HUES64 (cell line): ENCODE data around the gene EMC10.

ENCODE experiments used
- H3K27ac ChIP-seq: 2 replicates; pipeline ENCODE4 v1.7.0; 2013; ENCODE audit warnings: low read depth, low read length, inconsistent platforms
- H3K27me3 ChIP-seq: 2 replicates; pipeline ENCODE4 v1.6.1; 2013; ENCODE audit warnings: mild to moderate bottlenecking, low read length; ENCODE audit not compliant: insufficient read depth
- H3K36me3 ChIP-seq: 2 replicates; pipeline ENCODE4 v1.6.1; 2013; ENCODE audit warnings: mild to moderate bottlenecking, low read length; ENCODE audit not compliant: insufficient read depth
- H3K4me1 ChIP-seq: 2 replicates; pipeline ENCODE4 v1.6.1; 2013; ENCODE audit warnings: mild to moderate bottlenecking, low read length, moderate library complexity; ENCODE audit not compliant: insufficient read depth
- H3K4me3 ChIP-seq: 2 replicates; pipeline ENCODE4 v1.5.1; 2013; ENCODE audit warnings: mild to moderate bottlenecking, low read length, moderate library complexity
- H3K9ac ChIP-seq: 2 replicates; pipeline ENCODE4 v1.6.1; 2013; ENCODE audit warnings: mild to moderate bottlenecking, low read depth, low read length
- H3K9me3 ChIP-seq: 2 replicates; pipeline ENCODE4 v1.6.1; 2013; ENCODE audit warnings: low read depth, low read length; ENCODE audit not compliant: insufficient read depth
- WGBS: fragments of 150-250, 120-280 bp; methylation state at CpG from one replicate; pipeline ENCODE4 v1.1.7; 2013; ENCODE audit warnings: missing lambda C conversion rate; 5-methylcytosine and 5-hydroxymethylcytosine counted together

EMC10 gene

GRCh38 chr19:50511069-50511822, 34.9 kb downstream of the EMC10 start, which contains the start of gene JOSD2:
TSS of gene JOSD2 (minus strand) at chr19:50511191. CDS start at chr19:50510431, 760 bp downstream.
- Histone ChIP-seq H3K27me3 (peaks cover 3% of the 10 kb centered on the region; the same call in 1 of the 2 replicates), H3K4me1 (no peaks in the 10 kb centered on the region), H3K36me3 (no peaks in the 10 kb centered on the region), H3K4me3 (peak within 1 kb of the TSS; percentile 53), H3K9me3 (0 out of 2 replicates have a peak, but pooled peaks cover 3% of the 10 kb centered on the region), H3K27ac (peak within 1 kb of the TSS; percentile 9; the same call in 1 of the 2 replicates), H3K9ac (peak within 1 kb of the TSS; percentile 38)
- WGBS, result 53% methylated on average over 69 of the region's 69 CpGs

- H3K4me3 ChIP-seq, result no peak overlapping the region
- H3K36me3 ChIP-seq, result no peaks in the 10 kb centered on the region
- H3K4me1 ChIP-seq, result no peaks in the 10 kb centered on the region
- peaks cover 3% of the 10 kb centered on the region; the same call in 1 of the 2 replicates for H3K27me3 ChIP-seq
- H3K27ac ChIP-seq, result no peak overlapping the region
- no peak overlapping the region for H3K9ac ChIP-seq
- 0 out of 2 replicates have a peak, but pooled peaks cover 3% of the 10 kb centered on the region for H3K9me3 ChIP-seq
- 93% methylated on average over 36 of the region's 36 CpGs for WGBS
Observed at GRCh38 chr19:50512112-50512998, 36.0 kb downstream of the EMC10 start.

- H3K36me3 ChIP-seq, result no peaks in the 10 kb centered on the region
- no peaks in the 10 kb centered on the region for H3K4me1 ChIP-seq
- H3K4me3 ChIP-seq, result no peak overlapping the region
- H3K9me3 ChIP-seq, result 0 out of 2 replicates have a peak, but pooled peaks cover 3% of the 10 kb centered on the region
- H3K9ac ChIP-seq, result no peak overlapping the region
- peaks cover 3% of the 10 kb centered on the region; the same call in 1 of the 2 replicates for H3K27me3 ChIP-seq
- 75% methylated on average over 12 of the region's 12 CpGs for WGBS
- no peak overlapping the region for H3K27ac ChIP-seq
Observed at GRCh38 chr19:50512999-50513745, 36.9 kb downstream of the EMC10 start.

DNA sequence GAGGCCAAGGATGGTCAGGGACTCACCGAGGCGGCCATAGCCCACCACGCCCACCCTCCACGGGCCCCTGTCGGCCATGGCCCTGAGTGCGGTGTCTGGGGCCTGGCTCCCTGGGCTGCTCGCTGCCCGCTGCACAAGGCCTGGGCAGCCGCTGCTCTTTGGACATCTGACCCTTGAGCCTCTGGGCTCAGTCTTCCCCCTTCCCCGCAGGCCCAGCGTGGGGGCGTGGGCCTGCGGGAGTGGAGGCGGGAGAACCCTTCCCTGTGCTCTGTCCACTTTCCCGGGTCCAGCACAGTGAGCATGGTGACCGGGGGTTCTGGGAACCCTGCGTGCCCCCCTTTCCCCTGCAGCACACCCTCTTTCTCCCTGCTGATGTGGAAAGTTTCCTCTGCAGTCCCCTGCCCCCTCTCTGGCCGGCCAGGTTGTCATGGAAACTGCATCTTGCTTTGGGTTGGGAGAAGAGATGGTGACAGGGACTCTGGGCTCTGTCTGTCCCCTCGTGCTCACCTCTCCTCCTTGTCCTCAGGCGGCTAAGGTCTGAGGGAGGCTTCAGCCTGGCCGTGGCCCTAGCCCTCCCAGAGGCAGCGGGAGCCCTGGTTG, 37.5 kb downstream of the EMC10 start, which contains the start of gene ASPDH:
ASPDH (minus strand) TSS at position 168 of the 600 bp plus-strand sequence; CDS start at position 78, 90 bp downstream.
- H3K4me1 ChIP-seq, result no peaks in the 10 kb centered on the region
- 83% methylated on average over 22 of the region's 22 CpGs for WGBS
- peaks cover under 1% of the 10 kb centered on the region; the same call in 1 of the 2 replicates for H3K27me3 ChIP-seq
- no peak within 1 kb of the TSS for H3K9ac ChIP-seq
- no peak within 1 kb of the TSS for H3K4me3 ChIP-seq
- H3K9me3 ChIP-seq, result 0 out of 2 replicates have a peak, but pooled peaks cover 3% of the 10 kb centered on the region
- H3K27ac ChIP-seq, result no peak within 1 kb of the TSS
- H3K36me3 ChIP-seq, result no peaks in the 10 kb centered on the region

DNA sequence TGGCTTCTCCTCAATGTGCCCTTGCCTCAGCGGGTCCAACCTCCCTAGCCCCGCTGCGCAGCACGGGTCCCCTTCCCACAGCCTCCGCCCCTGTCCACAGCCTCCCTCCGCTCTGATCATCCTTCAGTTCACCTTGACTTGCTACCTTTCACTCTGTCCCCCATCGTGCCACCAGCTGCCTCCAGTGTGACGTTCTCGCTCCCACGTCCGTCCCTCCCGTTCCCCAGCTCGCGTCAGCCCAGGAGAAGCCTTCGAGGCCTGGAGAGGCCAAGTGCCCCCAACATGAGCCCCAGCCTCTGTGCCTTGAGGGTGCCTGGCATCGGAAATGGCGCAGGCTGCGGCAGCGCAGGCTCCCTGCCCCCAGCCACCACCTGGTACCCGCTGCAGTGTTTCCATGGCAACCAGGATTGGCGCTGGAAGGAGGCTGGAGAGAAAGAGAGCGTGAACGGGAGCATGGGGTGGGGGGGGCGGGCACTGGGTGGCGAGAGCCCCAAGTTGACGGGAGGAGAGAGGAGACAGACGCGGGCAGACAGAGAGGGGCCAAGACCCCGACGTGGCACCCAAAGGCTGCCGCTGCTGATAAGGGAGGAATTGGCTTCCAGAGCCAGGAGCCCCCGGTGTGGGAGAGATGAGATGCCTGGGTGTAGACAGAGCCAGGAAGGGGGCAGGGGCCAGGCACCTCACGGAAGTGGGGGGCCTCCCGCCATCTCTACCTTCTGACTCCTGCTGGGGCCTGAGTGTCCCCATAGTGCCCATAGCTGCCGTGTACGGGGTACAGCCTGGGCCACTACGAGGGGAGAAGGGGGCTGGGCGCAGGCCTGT, 38.2 kb downstream of the EMC10 start:
- Histone ChIP-seq H3K4me1 (no peaks in the 10 kb centered on the region), H3K9me3 (0 out of 2 replicates have a peak, but pooled peaks cover 6% of the 10 kb centered on the region), H3K27me3 (no peaks in the 10 kb centered on the region; the same call in 1 of the 2 replicates), H3K36me3 (no peaks in the 10 kb centered on the region), H3K27ac (no peak overlapping the region), H3K4me3 (no peak overlapping the region), H3K9ac (no peak overlapping the region)
- 87% methylated on average over 38 of the region's 38 CpGs for whole genome bisulfite sequencing

GRCh38 chr19:50515168-50515561, 38.9 kb downstream of the EMC10 start:
- H3K27ac ChIP-seq, result no peak overlapping the region
- 0 out of 2 replicates have a peak, but pooled peaks cover 6% of the 10 kb centered on the region for H3K9me3 ChIP-seq
- no peak overlapping the region for H3K9ac ChIP-seq
- H3K4me3 ChIP-seq, result no peak overlapping the region
- 74% methylated on average over 11 of the region's 11 CpGs for WGBS
- no peaks in the 10 kb centered on the region for H3K36me3 ChIP-seq
- no peaks in the 10 kb centered on the region for H3K4me1 ChIP-seq
- no peaks in the 10 kb centered on the region; the same call in 1 of the 2 replicates for H3K27me3 ChIP-seq

- 85% methylated on average over 12 of the region's 12 CpGs for WGBS
- Histone ChIP-seq H3K36me3 (no peaks in the 10 kb centered on the region), H3K4me3 (no peak overlapping the region), H3K9me3 (0 out of 2 replicates have a peak, but pooled peaks cover 6% of the 10 kb centered on the region), H3K4me1 (no peaks in the 10 kb centered on the region), H3K27me3 (no peaks in the 10 kb centered on the region; the same call in 1 of the 2 replicates), H3K9ac (no peak overlapping the region), H3K27ac (no peak overlapping the region)
Observed at GRCh38 chr19:50516456-50516855, 40.1 kb downstream of the EMC10 start.

GRCh38 chr19:50516964-50517703, 40.8 kb downstream of the EMC10 start:
- H3K27ac ChIP-seq, result no peak overlapping the region
- WGBS, result 93% methylated on average over 53 of the region's 53 CpGs

GRCh38 chr19:50517704-50518075, 41.4 kb downstream of the EMC10 start:
- WGBS, result 95% methylated on average over 37 of the region's 37 CpGs
- no peak overlapping the region for H3K9ac ChIP-seq

More at GRCh38 chr19:50516964-50517703, 40.8 kb downstream of the EMC10 start:
- no peaks in the 10 kb centered on the region for H3K4me1 ChIP-seq
- no peak overlapping the region for H3K4me3 ChIP-seq
- 0 out of 2 replicates have a peak, but pooled peaks cover 6% of the 10 kb centered on the region for H3K9me3 ChIP-seq
- H3K9ac ChIP-seq, result no peak overlapping the region
- no peaks in the 10 kb centered on the region; the same call in 1 of the 2 replicates for H3K27me3 ChIP-seq
- no peaks in the 10 kb centered on the region for H3K36me3 ChIP-seq

More at GRCh38 chr19:50517704-50518075, 41.4 kb downstream of the EMC10 start:
- no peak overlapping the region for H3K27ac ChIP-seq
- H3K9me3 ChIP-seq, result 0 out of 2 replicates have a peak, but pooled peaks cover 6% of the 10 kb centered on the region
- no peaks in the 10 kb centered on the region for H3K36me3 ChIP-seq
- H3K4me1 ChIP-seq, result no peaks in the 10 kb centered on the region
- H3K4me3 ChIP-seq, result no peak overlapping the region
- no peaks in the 10 kb centered on the region; the same call in 1 of the 2 replicates for H3K27me3 ChIP-seq
